HG03159 (cell line): ENCODE measurements around the gene RPGRIP1.
"Not testable (repeated sequence)": the region's sequence is repeated elsewhere in the genome, so short reads cannot be mapped to it uniquely, and the experiment has no call there.

Experiments
- ATAC-seq: cut with Tn5 transposase; IDR thresholded peaks from one replicate; pipeline ENCODE4 v1.9.1; 2021; ENCODE audit warnings: mild to moderate bottlenecking, moderate library complexity; ENCODE audit not compliant: unreplicated experiment

RPGRIP1 gene

GRCh38 chr14:21279783-21280182 lies at the start of gene RPGRIP1:
Gene RPGRIP1, plus strand, starts transcription at chr14:21280083. Its CDS starts 7,894 bp downstream, at chr14:21287977.
- no peak for ATAC-seq

DNA sequence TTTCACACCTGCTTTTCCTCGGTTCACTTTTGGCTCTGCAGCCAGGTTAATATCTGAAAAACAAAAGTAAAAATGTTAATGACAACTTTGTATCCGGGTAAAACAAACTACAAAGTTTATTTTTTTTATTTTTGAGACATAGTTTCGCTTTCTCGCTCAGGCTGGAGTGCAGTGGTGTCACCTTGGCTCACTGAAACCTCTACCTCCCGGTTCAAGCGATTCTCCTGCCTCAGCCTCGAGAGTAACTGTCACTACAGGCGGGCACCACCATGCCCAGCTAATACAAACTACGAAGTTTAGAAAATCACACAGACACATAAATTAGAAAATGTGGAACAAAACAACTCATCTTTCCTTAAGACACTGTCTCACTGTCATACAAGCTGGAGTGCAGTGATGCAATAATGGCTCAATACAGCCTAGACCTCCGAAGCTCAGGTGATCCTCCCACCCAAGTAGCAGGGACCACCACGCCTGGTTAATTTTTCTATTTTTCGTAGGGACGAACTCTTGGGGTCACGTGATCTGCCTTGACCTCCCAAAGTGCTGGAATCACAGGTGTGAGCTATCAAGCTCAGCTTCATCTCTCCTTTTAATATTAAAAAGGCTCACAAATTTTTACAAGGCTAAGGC lies 48.7 kb upstream of the RPGRIP1 start:
- ATAC-seq = no peak

DNA sequence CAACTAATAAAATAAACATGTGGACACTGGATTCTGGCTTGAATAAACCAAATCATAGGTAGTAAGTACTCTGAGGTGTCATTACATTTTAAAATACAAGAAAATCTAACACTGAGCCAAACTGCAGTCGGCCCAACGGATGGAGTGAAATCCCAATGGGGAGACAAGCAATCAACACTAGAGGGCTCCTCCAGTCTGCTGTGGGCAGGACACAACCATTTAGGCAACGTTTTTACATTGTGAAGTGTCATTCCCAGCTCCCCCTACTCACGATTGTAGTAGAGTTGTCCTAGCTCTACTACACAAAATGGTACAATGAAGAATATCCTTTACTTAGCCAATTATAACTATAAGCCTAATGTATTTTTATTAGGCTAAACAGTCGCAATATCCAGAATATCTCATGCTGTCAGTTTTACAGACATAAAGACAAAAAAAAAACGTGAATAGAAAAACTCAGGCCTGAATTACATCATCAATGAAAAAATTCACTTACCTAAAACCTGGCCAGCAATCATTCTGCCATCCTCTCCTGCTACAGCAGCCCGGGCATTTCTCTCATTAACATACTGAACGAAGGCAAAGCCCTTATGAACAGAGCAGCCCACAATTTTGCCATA lies 46.3 kb upstream of the RPGRIP1 start:
- ATAC-seq = no peak

- no peak for ATAC-seq
Measured at GRCh38 chr14:21234112-21234511, 45.8 kb upstream of the RPGRIP1 start.

DNA sequence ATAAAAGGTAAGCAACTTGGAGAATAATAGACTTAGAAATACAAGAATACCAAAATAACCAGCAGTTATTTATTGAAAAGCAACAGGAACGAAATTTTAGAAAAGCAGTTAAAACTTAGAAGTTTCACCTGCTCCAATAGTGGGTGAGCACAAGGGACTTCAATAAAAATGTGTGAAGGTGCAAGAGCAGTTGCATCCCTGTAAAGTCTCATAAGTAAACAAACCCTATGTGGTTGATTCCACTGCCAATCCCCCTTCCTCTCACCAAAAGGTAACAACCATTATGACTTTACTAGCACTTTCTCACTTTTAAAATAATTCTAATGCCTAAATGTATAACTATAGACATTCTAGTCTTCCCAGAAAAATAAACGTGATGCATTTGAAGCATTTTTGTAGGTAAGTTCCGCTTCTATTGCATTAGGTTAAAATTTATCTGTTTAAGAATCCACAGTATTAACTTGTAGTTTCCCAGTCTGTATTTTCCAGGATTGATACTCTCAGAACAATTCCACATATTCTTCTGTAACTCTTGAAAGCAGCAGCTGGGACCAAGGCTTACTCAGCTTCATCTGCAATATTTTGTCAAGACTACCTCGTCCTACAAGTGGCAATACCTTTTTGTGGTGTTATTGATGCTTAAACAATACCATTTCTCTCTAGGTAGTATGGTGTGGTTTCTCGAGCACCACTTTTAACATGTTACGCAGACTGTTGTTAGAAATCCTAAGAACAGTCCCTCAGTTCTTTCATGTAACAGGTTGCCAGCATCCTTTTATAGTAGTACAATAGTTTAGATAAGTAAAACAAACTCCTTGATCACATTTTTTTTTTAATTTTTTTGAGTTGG lies 42.7 kb upstream of the RPGRIP1 start:
- no peak for ATAC-seq

GRCh38 chr14:21238823-21239518 lies 40.9 kb upstream of the RPGRIP1 start:
- no peak for ATAC-seq

DNA sequence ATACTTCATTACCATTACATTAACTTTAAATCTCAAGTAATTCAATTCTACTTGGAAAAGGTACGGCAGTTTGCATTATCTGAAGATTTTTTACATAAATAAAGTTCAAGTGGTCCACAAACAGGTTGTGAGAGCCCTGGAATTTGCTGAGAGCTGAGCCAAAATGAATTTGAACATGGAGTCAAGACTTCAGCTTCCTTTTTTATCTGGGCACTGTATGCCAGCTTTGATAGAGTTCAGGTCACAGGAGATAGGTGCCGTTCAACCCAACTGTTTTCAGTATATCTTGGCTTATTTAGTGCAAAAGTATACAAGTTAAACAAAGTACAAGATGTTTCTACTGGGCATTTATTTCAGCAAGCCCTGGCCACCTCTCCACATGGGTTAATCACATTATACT lies 39.5 kb upstream of the RPGRIP1 start:
- ATAC-seq = no peak

- no peak for ATAC-seq
Measured at GRCh38 chr14:21241218-21241819, 38.6 kb upstream of the RPGRIP1 start.

GRCh38 chr14:21244544-21244943 lies 35.3 kb upstream of the RPGRIP1 start:
- ATAC-seq = no peak

DNA sequence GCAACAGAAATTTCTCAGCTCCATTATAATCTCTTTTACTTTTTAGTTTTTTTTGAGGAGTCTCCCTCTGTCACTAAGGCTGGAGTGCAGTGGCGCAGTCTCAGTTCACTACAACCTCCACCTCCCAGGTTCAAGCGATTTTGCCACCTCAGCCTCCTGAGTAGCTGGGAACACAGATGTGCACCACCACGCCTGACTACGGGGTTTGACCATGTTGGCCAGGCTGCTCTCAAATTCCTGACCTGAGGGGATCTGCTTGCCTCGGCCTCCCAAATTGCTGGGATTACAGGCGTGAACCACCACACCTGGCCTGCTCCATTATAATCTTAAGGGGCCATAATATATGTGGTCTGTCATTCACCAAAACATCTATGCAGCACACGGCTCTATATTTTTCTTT lies 34.1 kb upstream of the RPGRIP1 start:
- ATAC-seq = no peak

DNA sequence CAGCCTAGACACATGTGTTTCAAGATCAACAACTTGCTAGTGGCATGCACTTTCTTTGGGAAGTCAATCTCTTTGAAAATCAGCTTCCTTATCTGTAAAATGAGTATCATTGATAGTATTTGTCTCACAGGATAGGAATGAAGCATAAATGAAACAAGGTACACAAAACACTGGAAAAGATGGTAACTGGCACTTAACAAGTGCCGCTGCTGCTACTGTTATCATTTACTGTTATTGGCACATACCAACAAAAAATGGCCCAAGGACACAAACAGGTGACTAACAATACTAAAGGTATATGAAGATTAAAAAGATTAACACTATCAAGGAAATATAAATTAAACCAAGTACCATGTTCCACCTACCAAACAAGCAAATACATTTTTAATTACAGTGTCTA lies 31.5 kb upstream of the RPGRIP1 start:
- ATAC-seq = no peak

GRCh38 chr14:21248739-21249411 lies 31.0 kb upstream of the RPGRIP1 start:
- ATAC-seq = no peak

DNA sequence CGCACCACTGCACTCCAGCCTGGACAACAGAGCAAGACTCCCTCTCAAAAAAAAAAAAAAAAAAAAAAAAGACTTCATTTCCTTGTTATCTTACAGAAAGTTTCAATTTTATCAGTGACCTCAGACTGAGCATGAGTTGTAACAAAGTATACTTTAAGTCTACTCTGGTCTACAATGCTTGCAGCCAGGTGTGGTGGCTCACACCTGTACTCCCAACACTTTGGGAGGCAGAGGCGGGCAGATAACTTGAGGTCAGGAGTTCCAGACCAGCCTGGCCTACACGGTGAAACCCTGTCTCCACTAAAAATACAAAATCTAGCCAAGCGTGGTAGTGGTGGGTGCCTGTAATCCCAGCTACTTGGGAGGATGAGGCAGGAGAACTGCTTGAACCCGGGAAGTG lies 28.7 kb upstream of the RPGRIP1 start:
- no peak for ATAC-seq

DNA sequence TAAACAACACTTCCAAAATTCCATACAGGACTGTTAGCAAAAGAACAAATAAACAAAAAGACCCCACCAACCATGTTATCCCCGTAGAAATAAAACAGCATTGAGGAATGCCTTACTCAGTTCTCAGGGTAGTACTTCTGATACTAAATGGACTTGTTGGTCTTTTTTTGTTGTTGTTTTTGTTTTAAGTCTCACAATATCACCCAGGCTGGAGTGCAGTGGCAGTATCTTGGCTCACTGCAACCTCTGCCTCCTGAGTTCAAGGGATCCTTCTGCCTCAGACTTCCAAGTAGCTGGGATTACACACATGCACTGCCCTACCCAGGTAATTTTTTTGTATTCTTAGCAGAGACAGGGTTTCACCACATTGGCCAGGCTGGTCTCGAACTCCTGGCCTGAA lies 27.7 kb upstream of the RPGRIP1 start:
- ATAC-seq = no peak

DNA sequence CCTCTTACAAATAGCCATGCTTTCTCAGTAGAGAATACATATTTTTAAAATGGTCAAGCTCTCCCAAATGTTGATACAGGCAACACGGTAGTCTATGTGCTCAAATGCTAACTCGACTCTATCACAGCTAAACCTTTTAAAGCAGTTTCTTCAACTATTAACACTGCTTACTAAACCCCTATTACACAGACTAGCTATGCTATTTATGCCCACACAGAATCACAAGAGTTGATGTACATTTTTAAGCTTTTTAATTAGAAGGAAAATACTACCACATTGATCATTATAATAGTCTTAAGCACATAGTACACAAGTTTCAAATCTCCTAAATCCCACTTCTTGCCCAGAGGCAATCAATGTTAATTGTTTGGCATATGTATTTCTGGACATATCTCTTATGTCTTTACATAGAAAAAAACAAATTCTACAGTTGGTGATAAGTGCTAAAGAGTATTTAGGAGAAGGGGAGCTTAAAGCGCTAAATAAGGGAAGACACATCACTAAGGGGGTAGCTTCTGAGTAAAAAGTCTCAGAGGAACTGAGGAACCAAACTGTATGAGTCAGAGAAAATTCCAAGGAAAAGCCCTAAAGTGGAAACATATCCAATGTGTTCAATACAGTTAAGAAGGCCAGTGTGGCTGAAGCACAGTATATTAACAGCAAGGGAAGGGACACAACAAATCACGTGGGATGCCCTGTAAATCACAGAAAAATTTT lies 24.3 kb upstream of the RPGRIP1 start:
- ATAC-seq = no peak

GRCh38 chr14:21256102-21256447 lies 23.8 kb upstream of the RPGRIP1 start:
- not testable (repeated sequence) for ATAC-seq

DNA sequence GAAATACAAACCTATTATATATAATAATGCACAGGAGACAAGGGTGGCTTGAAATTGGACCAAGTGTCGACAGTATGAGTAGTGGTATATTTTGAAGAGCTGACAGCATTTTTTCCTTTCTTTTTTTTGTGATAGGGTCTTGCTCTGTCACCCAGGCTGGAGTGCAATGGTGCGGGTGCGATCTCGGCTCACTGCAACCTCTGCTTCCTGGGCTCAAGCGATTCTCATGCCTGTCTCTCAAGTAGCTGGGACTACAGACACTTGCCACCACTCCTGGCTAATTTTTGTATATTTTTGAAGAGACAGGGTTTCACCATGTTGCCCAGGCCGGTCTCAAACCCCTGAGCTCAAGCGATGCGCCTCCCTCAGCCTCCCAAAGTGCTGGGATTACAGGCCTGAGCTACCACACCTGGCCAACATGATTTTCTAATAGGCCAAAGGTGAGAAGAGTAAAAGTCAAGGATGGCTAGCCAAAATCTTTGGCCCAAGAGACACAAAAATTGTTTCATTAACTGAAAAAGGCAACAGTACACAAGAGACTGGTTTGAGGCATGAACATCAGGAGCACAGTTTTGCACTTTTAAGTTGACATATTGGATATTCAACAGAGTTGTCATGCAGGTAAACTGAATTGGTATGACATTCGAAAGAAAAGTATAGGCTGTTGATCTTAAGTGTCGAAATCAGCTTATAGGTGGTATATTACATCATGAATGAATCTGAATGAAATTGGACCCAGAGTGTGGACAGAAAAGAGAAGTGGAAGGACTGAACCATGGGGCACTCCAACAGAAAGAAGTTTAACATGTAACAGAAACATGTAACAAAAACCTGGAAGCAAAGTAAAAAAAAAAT lies 23.1 kb upstream of the RPGRIP1 start:
- ATAC-seq = no peak

DNA sequence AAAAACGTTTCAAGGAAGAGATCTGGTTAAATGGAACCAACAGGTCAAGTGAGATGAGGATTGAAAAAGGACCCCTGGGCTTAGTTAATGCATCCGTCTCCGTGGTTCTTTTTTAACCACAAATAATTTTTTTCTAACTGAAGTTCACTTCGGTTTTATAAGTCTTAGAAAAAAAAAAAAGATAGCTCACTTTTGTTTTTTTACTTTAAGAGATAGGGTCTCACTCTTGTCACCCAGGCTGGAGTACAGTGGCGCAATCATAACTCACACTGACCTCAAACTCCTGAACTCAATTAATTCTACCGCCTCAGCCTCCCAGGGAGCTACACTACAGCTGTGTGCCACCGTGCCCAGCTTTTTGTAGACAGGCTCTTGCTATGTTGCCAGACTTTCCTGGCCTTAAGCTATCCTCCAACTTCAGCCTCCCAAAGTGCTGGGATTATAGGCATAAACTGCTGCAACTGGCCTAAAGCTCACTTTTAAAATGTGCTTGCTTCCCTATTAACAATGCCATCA lies 22.4 kb upstream of the RPGRIP1 start:
- no peak for ATAC-seq
